KBM-7 (cell line): ENCODE results near the gene PDE4A.
A peak's percentile ranks its signal among the peaks of the same experiment; 100 is the strongest.
"Not testable (repeated sequence)": the region's sequence is repeated elsewhere in the genome, so short reads cannot be mapped to it uniquely, and the experiment has no call there.

Source experiments
- DNase-seq: peaks from one replicate; pipeline ENCODE4 v3.0.0-alpha.2; 2015
- in situ Hi-C: fragments of 300-500 bp; cut with MboI; formaldehyde crosslinking; loops from 2 replicates; pipeline ENCODE4 v1.14.3; 2020; ENCODE audit warnings: low sequenced_read_pairs, low pct_unique_long_range_greater_than_20kb, mixed read lengths

Gene PDE4A

DNA sequence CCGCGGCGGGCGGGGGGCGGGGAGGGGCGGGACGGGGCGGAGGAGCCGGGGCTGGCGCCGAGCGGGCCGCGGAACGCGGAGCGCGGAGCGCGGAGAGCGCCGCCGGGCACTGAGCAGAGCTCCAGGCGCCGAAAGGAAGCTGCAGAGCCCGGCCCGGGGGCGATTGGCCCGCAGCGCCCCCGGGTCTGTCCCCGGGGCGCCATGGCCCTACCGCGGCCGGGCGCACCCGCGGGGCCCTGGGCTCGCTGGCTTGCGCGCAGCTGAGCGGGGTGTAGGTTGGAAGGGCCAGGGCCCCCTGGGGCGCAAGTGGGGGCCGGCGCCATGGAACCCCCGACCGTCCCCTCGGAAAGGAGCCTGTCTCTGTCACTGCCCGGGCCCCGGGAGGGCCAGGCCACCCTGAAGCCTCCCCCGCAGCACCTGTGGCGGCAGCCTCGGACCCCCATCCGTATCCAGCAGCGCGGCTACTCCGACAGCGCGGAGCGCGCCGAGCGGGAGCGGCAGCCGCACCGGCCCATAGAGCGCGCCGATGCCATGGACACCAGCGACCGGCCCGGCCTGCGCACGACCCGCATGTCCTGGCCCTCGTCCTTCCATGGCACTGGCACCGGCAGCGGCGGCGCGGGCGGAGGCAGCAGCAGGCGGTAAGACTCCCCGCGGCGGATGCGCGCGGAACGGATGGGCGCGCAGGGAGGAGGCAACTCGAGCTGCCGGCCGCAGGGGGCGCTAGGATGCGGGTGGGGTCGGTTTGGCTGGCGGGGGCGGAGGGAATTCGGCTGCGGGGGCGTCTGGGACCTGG lies at the start of gene PDE4A:
PDE4A (plus strand) TSS at position 95 of the 796 bp plus-strand sequence; CDS start at position 322, 227 bp downstream.
- DNase-seq = peak; percentile 73
- in situ Hi-C loops = no loop called here

DNA sequence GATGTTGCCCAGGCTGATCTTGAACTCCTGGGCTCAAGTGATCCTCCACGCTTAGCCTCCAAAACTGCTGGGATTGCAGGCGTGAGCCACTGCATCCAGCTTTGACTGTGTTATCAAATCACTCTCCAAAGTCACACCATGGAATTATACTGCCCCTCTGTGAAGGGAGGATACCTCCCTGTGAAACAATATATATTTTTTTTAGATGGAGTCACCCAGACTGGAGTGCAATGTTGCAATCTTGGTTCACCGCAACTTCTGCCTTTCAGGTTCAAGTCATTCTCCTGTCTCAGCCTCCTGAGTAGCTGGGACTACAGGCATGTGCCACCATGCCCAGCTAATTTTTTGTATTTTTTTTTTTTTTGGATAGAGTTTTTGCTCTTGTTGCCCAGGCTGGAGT lies 47.6 kb upstream of the PDE4A start:
- in situ Hi-C loops = no loop called here
- DNase-seq = peak; percentile 21

DNA sequence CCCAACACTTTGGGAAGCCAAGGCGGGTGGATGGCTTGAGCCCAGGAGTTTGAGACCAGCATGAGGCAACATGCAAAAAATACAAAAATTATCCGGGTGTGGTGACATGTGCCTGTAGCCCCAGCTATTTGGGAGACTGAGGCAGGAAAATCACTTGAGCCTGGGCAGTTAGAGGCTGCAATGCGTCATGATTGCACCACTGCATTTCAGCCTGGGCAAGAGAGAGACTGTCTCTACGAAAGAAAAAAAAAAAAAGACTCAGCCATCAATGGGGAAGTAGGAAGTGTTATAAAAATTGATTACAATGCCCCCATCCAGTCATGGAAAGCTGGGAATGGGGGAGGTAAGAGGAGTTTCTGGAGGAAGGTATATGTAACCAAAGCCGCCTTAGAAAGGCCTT lies 45.4 kb upstream of the PDE4A start:
- in situ Hi-C loops = no loop called here
- DNase-seq = no peak

DNA sequence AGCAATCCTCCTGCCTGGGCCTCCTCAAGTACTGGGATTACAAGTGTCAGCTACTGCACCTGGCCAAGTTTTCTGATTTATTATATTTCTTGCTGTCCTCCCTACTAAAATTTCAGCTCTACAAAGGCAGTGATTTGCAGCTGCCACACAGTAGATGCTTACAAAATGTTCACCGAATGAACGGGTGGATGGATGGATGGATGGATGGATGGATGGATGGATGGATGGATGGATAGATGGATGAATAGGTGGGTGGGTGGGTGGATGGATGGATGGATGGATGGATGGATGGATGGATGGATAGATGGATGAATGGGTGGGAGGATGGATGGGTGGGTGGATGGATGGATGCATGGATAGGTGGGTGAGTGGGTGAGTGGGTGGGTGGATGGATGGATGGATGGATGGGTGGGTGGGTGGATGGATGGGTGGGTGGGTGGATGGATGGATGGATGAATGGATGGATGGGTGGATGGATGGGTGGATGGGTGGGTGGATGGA lies 43.1 kb upstream of the PDE4A start:
- DNase-seq, in situ Hi-C loops: not testable (repeated sequence)

DNA sequence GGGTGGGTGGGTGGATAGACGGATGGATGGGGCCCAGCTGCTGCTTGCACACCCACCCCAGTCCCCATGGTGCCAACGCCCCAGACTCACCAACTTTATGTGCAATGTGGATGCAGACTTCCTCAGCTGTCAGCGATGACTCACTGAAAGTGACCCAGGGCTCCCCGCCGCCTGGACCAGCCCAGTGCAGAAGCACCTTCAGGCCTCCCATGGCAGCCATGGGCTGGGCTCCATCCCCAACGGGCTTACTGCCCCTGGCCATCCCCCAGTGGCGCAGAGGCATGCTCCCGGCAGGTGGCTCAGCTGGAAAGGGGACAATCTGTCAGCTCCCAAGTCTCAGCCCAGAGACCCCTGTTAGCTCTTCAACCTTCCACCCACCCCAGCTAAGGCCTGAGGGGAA lies 42.2 kb upstream of the PDE4A start:
- in situ Hi-C loops = no loop called here

DNA sequence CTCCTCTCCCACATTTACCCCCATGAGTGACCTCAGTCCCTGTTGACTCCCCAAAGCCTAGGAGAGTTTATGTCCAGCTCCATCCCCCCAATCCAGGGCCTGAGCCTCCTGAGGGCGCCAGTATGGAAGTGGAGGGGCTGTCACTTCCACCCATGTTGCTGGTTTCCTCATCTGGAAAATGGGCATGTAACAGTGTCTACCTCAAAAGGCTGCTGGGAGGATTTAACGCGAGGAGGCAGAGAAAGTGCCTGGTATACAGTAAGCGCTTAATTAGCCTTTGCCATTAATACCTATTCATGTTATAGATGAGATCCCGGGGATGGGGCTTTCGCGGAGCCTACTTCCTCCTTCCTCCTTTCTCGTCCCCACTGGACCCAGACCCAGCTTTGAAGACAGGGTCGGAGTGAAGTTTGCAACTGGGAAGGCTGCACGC lies 40.4 kb upstream of the PDE4A start:
- in situ Hi-C loops = no loop called here
- DNase-seq = no peak

More for the DNA sequence above, 42.2 kb upstream of the PDE4A start:
- no peak for DNase-seq

DNA sequence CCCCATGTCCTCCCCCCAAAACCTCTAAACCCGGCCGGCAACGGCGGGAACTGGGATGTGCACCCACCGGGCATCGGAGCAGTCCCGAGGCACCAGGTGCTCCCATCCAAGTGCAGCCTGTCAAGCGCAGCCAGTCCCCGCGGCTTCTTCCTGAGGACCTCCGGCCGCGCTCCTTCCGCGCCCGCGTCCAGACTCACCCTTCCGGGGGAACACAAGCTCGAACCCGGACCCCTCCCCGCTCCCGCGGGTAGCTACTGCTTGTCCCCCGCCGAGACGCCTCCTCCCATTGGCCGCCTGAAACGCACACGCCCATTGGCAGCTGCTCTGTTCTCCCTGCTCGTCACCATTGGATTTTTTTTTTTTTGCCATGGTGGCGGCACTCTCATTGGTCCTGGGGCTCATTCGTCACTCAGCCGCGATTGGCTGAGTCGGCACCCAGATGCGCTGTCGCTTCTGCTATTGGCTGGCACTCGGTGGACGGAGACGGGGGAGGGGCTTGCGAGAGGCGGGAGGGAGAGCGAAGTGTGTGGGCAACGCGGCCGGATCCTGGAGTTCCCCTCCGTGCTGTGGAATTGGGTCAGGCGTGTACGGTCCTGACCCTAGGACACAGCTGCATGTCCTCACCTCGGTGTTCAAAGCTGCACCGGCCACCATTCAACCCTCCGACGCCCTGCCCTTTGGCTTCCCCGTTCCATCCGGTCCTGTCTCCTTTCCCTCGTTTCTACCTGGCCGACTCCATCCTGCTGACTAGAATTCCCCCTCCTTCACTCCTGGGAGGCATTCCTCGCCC lies 39.8 kb upstream of the PDE4A start, which contains the start of gene TYK2:
TYK2 (minus strand) TSS at position 260 of the 790 bp plus-strand sequence. CDS start 2,166 bp downstream, outside the sequence.
- in situ Hi-C loops = no loop called here
- peak; percentile 100 for DNase-seq

DNA sequence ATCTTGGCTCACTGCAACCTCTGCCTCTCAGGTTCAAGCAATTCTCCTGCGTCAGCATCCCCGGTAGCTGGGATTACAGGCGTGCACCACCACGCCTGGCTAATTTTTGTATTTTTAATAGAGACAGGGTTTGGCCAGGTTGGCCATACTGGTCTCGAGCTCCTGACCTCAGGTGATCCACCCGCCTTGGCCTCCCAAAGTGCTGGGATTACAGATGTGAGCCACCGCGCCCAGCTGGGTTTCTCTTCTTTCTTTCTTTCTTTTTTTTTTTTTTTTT lies 37.2 kb upstream of the PDE4A start:
- in situ Hi-C loops, DNase-seq: not testable (repeated sequence)

DNA sequence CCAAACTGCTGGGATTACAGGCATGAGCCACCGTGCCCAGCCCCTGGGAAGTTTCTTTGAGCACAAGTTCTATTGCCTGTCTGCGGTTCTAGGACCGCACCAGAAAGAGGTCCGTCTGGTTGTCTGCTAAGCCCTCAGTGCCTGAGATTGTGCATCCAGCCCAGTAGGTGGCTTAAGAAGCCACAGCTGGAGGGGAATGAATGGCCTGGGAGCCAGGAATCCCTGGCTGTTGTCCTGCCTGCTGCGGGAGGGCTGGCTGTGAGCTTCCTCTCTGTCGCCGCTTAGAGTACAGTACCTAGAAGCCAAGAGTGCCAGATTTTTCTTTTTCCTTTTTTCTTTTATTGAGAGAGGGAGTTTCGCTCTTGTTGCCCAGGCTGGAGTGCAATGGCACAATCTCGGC lies 35.8 kb upstream of the PDE4A start:
- in situ Hi-C loops = no loop called here
- DNase-seq = no peak

DNA sequence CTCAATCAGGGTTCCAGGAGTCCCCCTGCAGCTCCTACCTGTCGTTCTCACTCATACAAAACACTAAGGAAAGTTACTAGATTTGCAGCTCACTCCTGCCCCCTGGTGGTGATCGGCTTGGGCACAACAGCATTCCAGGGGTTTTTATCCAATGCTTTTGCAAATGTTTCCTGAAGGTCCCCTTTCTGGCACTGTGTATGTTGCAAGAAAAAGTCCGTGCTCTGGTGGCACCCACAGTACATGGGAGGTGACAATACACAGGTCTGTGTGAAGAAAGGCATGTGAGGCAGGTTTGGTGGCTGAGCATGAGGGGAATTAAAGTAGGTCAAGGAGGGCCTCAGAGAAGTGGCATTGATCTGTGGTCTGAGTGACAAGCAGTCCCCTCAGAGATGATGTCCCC lies 31.4 kb upstream of the PDE4A start:
- in situ Hi-C loops = no loop called here
- DNase-seq = peak; percentile 88

DNA sequence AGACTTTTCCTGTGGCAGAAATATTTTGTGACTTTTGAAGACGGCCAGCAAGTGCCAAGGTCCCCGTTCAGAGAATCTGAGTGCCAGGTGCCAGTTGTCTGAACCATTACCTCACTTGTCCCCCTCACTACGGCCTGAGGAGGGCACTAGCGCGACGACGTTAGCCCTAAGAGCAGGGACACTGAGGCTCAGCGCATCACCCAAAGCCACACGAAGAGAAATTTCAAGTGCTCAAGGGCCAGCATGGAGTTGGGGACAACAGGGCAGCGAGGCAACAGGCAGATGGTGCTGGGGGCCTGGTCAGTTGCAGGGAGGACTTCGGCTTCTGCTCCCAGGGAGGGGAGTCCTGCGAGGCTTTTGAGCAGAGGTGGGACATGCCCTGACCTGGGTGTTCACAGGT lies 30.5 kb upstream of the PDE4A start:
- in situ Hi-C loops = loop anchor here (10.0 kb wide), 1 partner anchor 125 kb away; no protein-coding TSS in a partner anchor
- no peak for DNase-seq

DNA sequence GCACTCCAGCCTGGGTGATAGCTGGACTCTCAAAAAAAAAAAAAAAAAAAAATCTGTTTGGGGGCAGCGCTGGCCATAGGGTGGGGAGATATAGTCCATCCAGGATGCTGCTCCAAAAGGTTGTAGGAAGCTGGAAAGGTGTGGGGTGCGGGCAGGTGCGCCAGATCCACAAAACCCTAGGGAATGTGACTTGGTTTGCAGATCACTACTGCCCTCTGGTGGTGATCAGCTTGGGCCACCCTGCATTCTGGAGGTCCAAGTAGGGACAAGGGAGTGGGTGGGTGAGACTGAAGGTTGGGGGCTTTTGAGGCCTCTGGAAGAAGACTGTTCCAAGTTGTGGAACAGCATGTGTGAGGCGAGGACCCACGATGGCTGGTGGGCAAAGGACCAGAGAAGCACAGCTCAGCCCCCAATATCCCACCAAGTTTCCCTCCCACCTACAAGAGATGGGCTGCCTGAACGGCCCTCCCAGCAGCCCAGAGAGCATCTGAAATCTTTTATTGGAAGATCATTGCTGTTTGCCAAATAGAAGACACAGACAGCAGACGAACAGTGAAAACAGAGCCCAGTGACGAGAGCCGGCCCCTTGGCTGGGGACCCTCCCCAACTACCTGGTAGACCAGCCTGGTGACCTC lies 29.6 kb upstream of the PDE4A start:
- peak; percentile 75 for DNase-seq
- in situ Hi-C loops = loop anchor here (10.0 kb wide), 1 partner anchor 126 kb away; no protein-coding TSS in a partner anchor

DNA sequence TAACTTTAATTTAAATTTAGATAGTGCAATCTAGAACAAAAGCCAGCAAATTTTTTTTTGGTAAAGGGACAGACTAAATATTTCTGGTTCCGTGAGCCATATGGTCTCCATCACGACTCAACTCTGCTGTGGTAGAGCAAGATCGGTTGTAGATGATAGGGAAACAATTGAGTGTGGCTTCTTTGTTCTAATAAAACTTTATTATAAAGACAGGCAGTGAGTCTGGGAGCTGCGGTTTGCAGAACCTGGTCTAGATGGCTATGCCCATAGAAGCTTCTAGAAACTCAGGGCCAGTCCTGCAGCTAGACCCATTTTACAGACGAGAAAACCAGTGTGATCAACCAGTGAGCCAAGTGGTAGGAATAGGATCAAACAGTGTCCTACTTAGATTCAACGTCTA lies 28.2 kb upstream of the PDE4A start:
- DNase-seq = no peak
- in situ Hi-C loops = loop anchor here (10.0 kb wide), 1 partner anchor 127 kb away; no protein-coding TSS in a partner anchor

DNA sequence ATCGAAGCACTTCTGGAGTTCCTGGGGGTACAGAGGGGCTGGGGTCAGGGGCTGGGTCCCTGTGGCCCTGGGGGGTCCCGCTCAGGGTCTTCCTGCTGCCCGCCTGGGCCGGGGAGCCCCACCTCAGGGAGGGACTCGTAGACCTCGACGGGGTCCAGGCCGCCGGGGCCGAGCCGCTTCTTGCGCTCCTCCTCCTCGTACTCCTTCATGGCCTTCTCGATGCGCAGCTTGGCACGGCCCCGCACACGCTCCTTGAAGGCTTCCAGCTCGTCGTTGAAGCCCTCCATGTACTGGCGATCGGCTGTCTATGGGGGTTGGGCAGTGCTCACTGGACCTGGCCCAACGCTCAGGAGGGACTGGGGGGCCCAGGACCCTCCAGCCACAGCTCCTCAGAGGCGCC lies 27.2 kb upstream of the PDE4A start:
- in situ Hi-C loops = loop anchor here (10.0 kb wide), 1 partner anchor 128 kb away; no protein-coding TSS in a partner anchor

DNA sequence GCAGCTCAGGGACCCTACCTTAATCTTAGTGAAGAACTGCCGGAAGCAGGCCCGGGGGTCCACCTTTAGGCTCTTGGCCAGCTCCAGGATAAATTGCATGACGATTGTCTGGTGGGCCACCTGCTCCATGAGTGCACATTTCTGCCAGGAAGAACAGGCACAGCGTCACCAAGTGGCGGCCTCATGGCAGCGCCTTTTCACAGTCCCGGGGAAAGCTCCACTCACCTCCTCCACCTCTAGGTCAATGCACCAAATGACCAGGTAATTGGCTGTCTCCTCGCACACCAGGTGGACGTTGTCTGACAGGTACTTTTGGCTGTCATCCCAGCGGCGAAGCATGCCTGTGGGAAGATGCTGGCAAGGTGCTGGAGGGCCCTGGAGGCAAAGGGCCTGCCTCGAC lies 25.3 kb upstream of the PDE4A start:
- in situ Hi-C loops = loop anchor here (10.0 kb wide), 1 partner anchor 130 kb away; no protein-coding TSS in a partner anchor
- no peak for DNase-seq

More for the DNA sequence above, 27.2 kb upstream of the PDE4A start:
- no peak for DNase-seq

DNA sequence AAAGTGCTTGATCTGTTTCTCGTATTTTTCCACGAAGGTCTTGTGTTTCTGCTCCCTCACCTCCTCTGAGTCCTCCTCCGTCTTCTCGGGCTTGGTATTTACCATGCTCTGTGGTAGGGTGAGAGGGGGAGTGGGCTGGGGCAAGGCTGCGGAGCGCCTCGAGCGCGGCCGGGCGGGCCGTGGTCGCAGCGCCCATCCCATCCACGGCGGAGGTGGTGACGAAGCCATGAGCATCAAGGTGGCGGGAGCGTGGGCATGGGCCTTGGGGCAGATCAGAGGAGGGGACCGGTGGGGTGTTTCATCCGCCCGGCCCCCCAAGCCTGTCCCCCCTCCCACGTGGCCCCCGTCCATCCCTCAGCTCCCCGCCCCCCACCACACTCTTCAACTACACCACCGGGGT lies 24.9 kb upstream of the PDE4A start:
- no peak for DNase-seq
- in situ Hi-C loops = loop anchor here (10.0 kb wide), 1 partner anchor 131 kb away; no protein-coding TSS in a partner anchor

DNA sequence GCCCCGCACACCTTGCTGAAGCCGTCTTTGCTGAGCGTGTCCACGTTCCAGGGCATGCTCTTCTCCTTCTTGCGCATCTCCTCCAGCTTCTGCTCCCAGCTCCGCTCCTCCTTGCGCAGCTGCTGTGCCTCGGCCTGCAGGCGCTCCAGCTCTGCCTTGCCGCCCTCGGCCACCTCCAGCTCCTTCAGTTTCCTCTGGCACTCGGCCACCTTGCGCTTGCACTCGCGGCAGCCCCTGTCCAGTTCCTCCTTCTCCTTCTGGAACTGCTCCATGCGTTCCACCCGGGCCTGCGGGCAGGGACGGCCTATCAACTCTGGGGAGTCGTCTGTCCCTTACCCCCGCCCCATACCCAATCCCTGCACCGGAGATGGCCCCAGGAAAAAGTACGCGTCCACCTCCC lies 24.4 kb upstream of the PDE4A start:
- in situ Hi-C loops = loop anchor here (10.0 kb wide), 1 partner anchor 131 kb away; no protein-coding TSS in a partner anchor
- DNase-seq = no peak

DNA sequence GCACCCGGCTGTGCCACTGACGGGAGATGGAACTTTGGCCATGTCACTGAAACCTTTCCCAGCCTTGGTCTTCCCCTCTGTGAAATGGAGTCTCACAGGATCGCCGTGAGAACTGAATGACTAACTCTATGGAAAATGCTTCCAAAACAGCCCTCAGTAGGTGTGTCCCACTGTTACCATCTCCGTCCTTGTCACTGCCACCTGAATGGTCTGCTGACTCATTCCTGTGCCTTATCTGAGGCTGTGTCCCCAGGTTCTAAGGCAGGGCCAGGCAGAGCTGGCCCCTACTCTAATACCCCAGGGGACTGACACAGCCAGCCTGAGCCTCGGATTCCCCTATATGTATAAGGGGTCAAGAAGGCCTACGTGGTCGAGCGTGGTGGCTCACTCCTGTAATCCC lies 21.5 kb upstream of the PDE4A start:
- DNase-seq = no peak
- in situ Hi-C loops = loop anchor here (10.0 kb wide), 1 partner anchor 134 kb away; no protein-coding TSS in a partner anchor

DNA sequence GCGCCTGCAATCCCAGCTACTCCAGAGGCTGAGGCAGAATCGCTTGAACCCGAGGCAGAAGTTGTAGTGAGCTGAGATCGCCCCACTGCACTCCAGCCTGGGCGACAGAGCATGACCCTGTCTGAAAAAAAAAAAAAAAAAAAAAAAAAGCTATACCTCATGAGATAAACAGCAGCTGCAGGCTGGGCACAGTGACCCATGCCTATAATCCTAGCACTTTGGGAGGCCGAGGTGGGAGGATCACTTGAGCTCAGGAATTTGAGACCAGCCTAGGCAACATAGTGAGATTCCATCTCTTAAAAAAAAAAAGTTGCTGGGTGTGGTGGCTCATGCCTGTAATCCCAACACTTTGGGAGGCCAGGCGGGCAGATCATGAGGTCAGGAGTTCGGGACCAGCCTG lies 21.0 kb upstream of the PDE4A start:
- in situ Hi-C loops = loop anchor here (10.0 kb wide), 1 partner anchor 135 kb away; no protein-coding TSS in a partner anchor

More for the DNA sequence above, 21.0 kb upstream of the PDE4A start:
- not testable (repeated sequence) for DNase-seq
